ENCODE results near the gene WDR31. TPM values are rescaled to one million over a fixed set of nuclear protein-coding genes. Genes with fewer than 3 reads are reported as not detected.

The WDR31 gene
- total RNA-seq, 1 donor from 2014 or later: 1.3 TPM

- no peak for TF ChIP-seq CTCF (IDR thresholded peaks at IDR 0.05; ENCODE audit: partially characterized antibody, unreplicated experiment)
- DNase-seq: no peak
- H3K4me1 Mint-ChIP-seq (ENCODE audit: low read depth, unreplicated experiment): peaks cover 2% of the 10 kb centered on the region
- H3K27ac Mint-ChIP-seq (ENCODE audit: unreplicated experiment): no peak overlapping the region
- H3K36me3 Mint-ChIP-seq (ENCODE audit: unreplicated experiment): no peaks in the 10 kb centered on the region
- H3K9me3 Mint-ChIP-seq (ENCODE audit: unreplicated experiment): peaks cover 4% of the 10 kb centered on the region
- peak overlapping the region; percentile 77 for H3K4me3 Mint-ChIP-seq (ENCODE audit: unreplicated experiment)
- peaks cover 18% of the 10 kb centered on the region for H3K27me3 Mint-ChIP-seq (ENCODE audit: unreplicated experiment)
These were observed 10.1 kb upstream of the WDR31 start for GRCh38 chr9:113350107-113350661.

- Mint-ChIP-seq H3K27ac (ENCODE audit: unreplicated experiment) (no peak within 1 kb of the TSS), H3K9me3 (ENCODE audit: unreplicated experiment) (peaks cover 4% of the 10 kb centered on the region), H3K36me3 (ENCODE audit: unreplicated experiment) (no peaks in the 10 kb centered on the region), H3K4me3 (ENCODE audit: unreplicated experiment) (peak within 1 kb of the TSS; percentile 84), H3K4me1 (ENCODE audit: low read depth, unreplicated experiment) (peaks cover 2% of the 10 kb centered on the region), H3K27me3 (ENCODE audit: unreplicated experiment) (peaks cover 18% of the 10 kb centered on the region)
- peak; percentile 31 for DNase-seq
- no peak for TF ChIP-seq CTCF (IDR thresholded peaks at IDR 0.05; ENCODE audit: partially characterized antibody, unreplicated experiment)
These were observed 9.5 kb upstream of the WDR31 start, which contains the start of gene BSPRY for GRCh38 chr9:113349445-113350094. Gene BSPRY (plus strand): TSS chr9:113349541. CDS start chr9:113349580, 39 bp downstream.

GRCh38 chr9:113349066-113349444, 9.0 kb upstream of the WDR31 start:
- Mint-ChIP-seq H3K4me3 (ENCODE audit: unreplicated experiment) (peak overlapping the region; percentile 84), H3K27me3 (ENCODE audit: unreplicated experiment) (peaks cover 18% of the 10 kb centered on the region), H3K27ac (ENCODE audit: unreplicated experiment) (no peak overlapping the region), H3K9me3 (ENCODE audit: unreplicated experiment) (peaks cover 4% of the 10 kb centered on the region), H3K36me3 (ENCODE audit: unreplicated experiment) (no peaks in the 10 kb centered on the region), H3K4me1 (ENCODE audit: low read depth, unreplicated experiment) (peaks cover 2% of the 10 kb centered on the region)
- no peak for DNase-seq
- no peak for TF ChIP-seq CTCF (IDR thresholded peaks at IDR 0.05; ENCODE audit: partially characterized antibody, unreplicated experiment)

- no peak overlapping the region for H3K27ac Mint-ChIP-seq (ENCODE audit: unreplicated experiment)
- H3K4me1 Mint-ChIP-seq (ENCODE audit: low read depth, unreplicated experiment): peaks cover 2% of the 10 kb centered on the region
- H3K36me3 Mint-ChIP-seq (ENCODE audit: unreplicated experiment): no peaks in the 10 kb centered on the region
- peaks cover 18% of the 10 kb centered on the region for H3K27me3 Mint-ChIP-seq (ENCODE audit: unreplicated experiment)
- TF ChIP-seq CTCF (IDR thresholded peaks at IDR 0.05; ENCODE audit: partially characterized antibody, unreplicated experiment): no peak
- no peak for DNase-seq
- peaks cover 5% of the 10 kb centered on the region for H3K9me3 Mint-ChIP-seq (ENCODE audit: unreplicated experiment)
- H3K4me3 Mint-ChIP-seq (ENCODE audit: unreplicated experiment): no peak overlapping the region
These were observed 8.4 kb upstream of the WDR31 start for GRCh38 chr9:113348437-113348836.

- H3K4me1 Mint-ChIP-seq (ENCODE audit: low read depth, unreplicated experiment): peaks cover under 1% of the 10 kb centered on the region
- H3K36me3 Mint-ChIP-seq (ENCODE audit: unreplicated experiment): no peaks in the 10 kb centered on the region
- DNase-seq: no peak
- peaks cover 12% of the 10 kb centered on the region for H3K27me3 Mint-ChIP-seq (ENCODE audit: unreplicated experiment)
- TF ChIP-seq CTCF (IDR thresholded peaks at IDR 0.05; ENCODE audit: partially characterized antibody, unreplicated experiment): no peak
- H3K27ac Mint-ChIP-seq (ENCODE audit: unreplicated experiment): no peak overlapping the region
- H3K9me3 Mint-ChIP-seq (ENCODE audit: unreplicated experiment): peaks cover 5% of the 10 kb centered on the region
- H3K4me3 Mint-ChIP-seq (ENCODE audit: unreplicated experiment): no peak overlapping the region
These were observed 5.6 kb upstream of the WDR31 start for GRCh38 chr9:113345671-113346070.
